ENCODE results near the gene PRIMA1. TPM values are rescaled to one million over a fixed set of nuclear protein-coding genes. Genes with fewer than 3 reads are reported as not detected.

Gene PRIMA1
- total RNA-seq, 2 donors from 2014 or later, result not detected

GRCh38 chr14:93765155-93765554, 23.1 kb downstream of the PRIMA1 start:
- DNase-seq (no peak), ATAC-seq (no peak)
- Mint-ChIP-seq H3K36me3 (ENCODE audit: low read depth) (peaks cover 3% of the 10 kb centered on the region), H3K27ac (no peak overlapping the region), H3K4me1 (peaks cover 7% of the 10 kb centered on the region), H3K27me3 (peaks cover 65% of the 10 kb centered on the region), H3K4me3 (no peak overlapping the region)
- H3K9me3 ChIP-seq (ENCODE audit: control insufficient read depth, low read length, poor library complexity, severe bottlenecking), result no peaks in the 10 kb centered on the region

- no peaks in the 10 kb centered on the region for H3K9me3 ChIP-seq (ENCODE audit: control insufficient read depth, low read length, poor library complexity, severe bottlenecking)
- H3K27ac Mint-ChIP-seq, result no peak overlapping the region
- peaks cover 64% of the 10 kb centered on the region for H3K27me3 Mint-ChIP-seq
- H3K4me1 Mint-ChIP-seq, result peaks cover 7% of the 10 kb centered on the region
- no peak for DNase-seq
- H3K36me3 Mint-ChIP-seq (ENCODE audit: low read depth), result peaks cover 3% of the 10 kb centered on the region
- no peak overlapping the region for H3K4me3 Mint-ChIP-seq
- ATAC-seq, result no peak
Observed at GRCh38 chr14:93764211-93764659, 24.1 kb downstream of the PRIMA1 start.

GRCh38 chr14:93759719-93760307, 28.5 kb downstream of the PRIMA1 start:
- Mint-ChIP-seq H3K27ac (no peak overlapping the region), H3K4me3 (no peak overlapping the region), H3K36me3 (ENCODE audit: low read depth) (peaks cover 6% of the 10 kb centered on the region), H3K4me1 (peaks cover 7% of the 10 kb centered on the region), H3K27me3 (peaks cover 49% of the 10 kb centered on the region)
- no peak for ATAC-seq
- no peaks in the 10 kb centered on the region for H3K9me3 ChIP-seq (ENCODE audit: control insufficient read depth, low read length, poor library complexity, severe bottlenecking)
- DNase-seq, result no peak

GRCh38 chr14:93757206-93757605, 31.1 kb downstream of the PRIMA1 start:
- Mint-ChIP-seq H3K27me3 (peaks cover 29% of the 10 kb centered on the region), H3K4me1 (peaks cover 4% of the 10 kb centered on the region), H3K27ac (no peak overlapping the region), H3K36me3 (ENCODE audit: low read depth) (peaks cover 6% of the 10 kb centered on the region), H3K4me3 (no peak overlapping the region)
- no peak for ATAC-seq
- no peak for DNase-seq
- no peaks in the 10 kb centered on the region for H3K9me3 ChIP-seq (ENCODE audit: control insufficient read depth, low read length, poor library complexity, severe bottlenecking)

GRCh38 chr14:93753647-93754046, 34.6 kb downstream of the PRIMA1 start:
- Mint-ChIP-seq H3K4me3 (no peak overlapping the region), H3K4me1 (no peaks in the 10 kb centered on the region), H3K36me3 (ENCODE audit: low read depth) (peaks cover 2% of the 10 kb centered on the region), H3K27ac (no peak overlapping the region), H3K27me3 (peaks cover 13% of the 10 kb centered on the region)
- ATAC-seq, result no peak
- no peaks in the 10 kb centered on the region for H3K9me3 ChIP-seq (ENCODE audit: control insufficient read depth, low read length, poor library complexity, severe bottlenecking)
- DNase-seq, result no peak

GRCh38 chr14:93752980-93753561, 35.2 kb downstream of the PRIMA1 start:
- H3K9me3 ChIP-seq (ENCODE audit: control insufficient read depth, low read length, poor library complexity, severe bottlenecking), result no peaks in the 10 kb centered on the region
- peaks cover 13% of the 10 kb centered on the region for H3K27me3 Mint-ChIP-seq
- no peak for ATAC-seq
- no peak for DNase-seq
- no peak overlapping the region for H3K27ac Mint-ChIP-seq
- H3K36me3 Mint-ChIP-seq (ENCODE audit: low read depth), result peaks cover 2% of the 10 kb centered on the region
- H3K4me1 Mint-ChIP-seq, result no peaks in the 10 kb centered on the region
- no peak overlapping the region for H3K4me3 Mint-ChIP-seq

GRCh38 chr14:93751946-93752655, 36.2 kb downstream of the PRIMA1 start:
- no peaks in the 10 kb centered on the region for H3K36me3 Mint-ChIP-seq (ENCODE audit: low read depth)
- no peaks in the 10 kb centered on the region for H3K9me3 ChIP-seq (ENCODE audit: control insufficient read depth, low read length, poor library complexity, severe bottlenecking)
- H3K4me1 Mint-ChIP-seq, result no peaks in the 10 kb centered on the region
- no peak for DNase-seq
- H3K27me3 Mint-ChIP-seq, result peaks cover 6% of the 10 kb centered on the region
- no peak overlapping the region for H3K4me3 Mint-ChIP-seq
- no peak for ATAC-seq
- H3K27ac Mint-ChIP-seq, result no peak overlapping the region

- peaks cover under 1% of the 10 kb centered on the region for H3K27me3 Mint-ChIP-seq
- no peak overlapping the region for H3K4me3 Mint-ChIP-seq
- no peaks in the 10 kb centered on the region for H3K4me1 Mint-ChIP-seq
- no peaks in the 10 kb centered on the region for H3K9me3 ChIP-seq (ENCODE audit: control insufficient read depth, low read length, poor library complexity, severe bottlenecking)
- no peak overlapping the region for H3K27ac Mint-ChIP-seq
- ATAC-seq, result no peak
- no peaks in the 10 kb centered on the region for H3K36me3 Mint-ChIP-seq (ENCODE audit: low read depth)
- no peak for DNase-seq
Observed at GRCh38 chr14:93749076-93749420, 39.2 kb downstream of the PRIMA1 start.

- H3K27ac Mint-ChIP-seq, result no peak overlapping the region
- no peaks in the 10 kb centered on the region for H3K36me3 Mint-ChIP-seq (ENCODE audit: low read depth)
- no peaks in the 10 kb centered on the region for H3K9me3 ChIP-seq (ENCODE audit: control insufficient read depth, low read length, poor library complexity, severe bottlenecking)
- no peak for ATAC-seq
- H3K4me3 Mint-ChIP-seq, result no peak overlapping the region
- no peak for DNase-seq
- no peaks in the 10 kb centered on the region for H3K4me1 Mint-ChIP-seq
- no peaks in the 10 kb centered on the region for H3K27me3 Mint-ChIP-seq
Observed at GRCh38 chr14:93748208-93749075, 39.8 kb downstream of the PRIMA1 start.

- H3K4me1 Mint-ChIP-seq, result no peaks in the 10 kb centered on the region
- ATAC-seq (no peak), DNase-seq (no peak)
- H3K27me3 Mint-ChIP-seq, result peaks cover 5% of the 10 kb centered on the region
- H3K9me3 ChIP-seq (ENCODE audit: control insufficient read depth, low read length, poor library complexity, severe bottlenecking), result no peaks in the 10 kb centered on the region
- no peaks in the 10 kb centered on the region for H3K36me3 Mint-ChIP-seq (ENCODE audit: low read depth)
- H3K27ac Mint-ChIP-seq, result no peak overlapping the region
- H3K4me3 Mint-ChIP-seq, result no peak overlapping the region
Observed at GRCh38 chr14:93747560-93747959, 40.7 kb downstream of the PRIMA1 start.

GRCh38 chr14:93747102-93747501, 41.2 kb downstream of the PRIMA1 start:
- Mint-ChIP-seq H3K36me3 (ENCODE audit: low read depth) (no peaks in the 10 kb centered on the region), H3K4me3 (no peak overlapping the region), H3K4me1 (no peaks in the 10 kb centered on the region), H3K27me3 (peaks cover 9% of the 10 kb centered on the region), H3K27ac (no peak overlapping the region)
- DNase-seq (no peak), ATAC-seq (no peak)
- H3K9me3 ChIP-seq (ENCODE audit: control insufficient read depth, low read length, poor library complexity, severe bottlenecking), result no peaks in the 10 kb centered on the region

- H3K27me3 Mint-ChIP-seq, result peaks cover 18% of the 10 kb centered on the region
- no peak for ATAC-seq
- H3K27ac Mint-ChIP-seq, result no peak overlapping the region
- no peaks in the 10 kb centered on the region for H3K4me1 Mint-ChIP-seq
- H3K4me3 Mint-ChIP-seq, result no peak overlapping the region
- H3K9me3 ChIP-seq (ENCODE audit: control insufficient read depth, low read length, poor library complexity, severe bottlenecking), result no peaks in the 10 kb centered on the region
- H3K36me3 Mint-ChIP-seq (ENCODE audit: low read depth), result no peaks in the 10 kb centered on the region
- no peak for DNase-seq
Observed at GRCh38 chr14:93745603-93746273, 42.5 kb downstream of the PRIMA1 start.

GRCh38 chr14:93744876-93745275, 43.4 kb downstream of the PRIMA1 start:
- no peak for DNase-seq
- no peak overlapping the region for H3K27ac Mint-ChIP-seq
- no peaks in the 10 kb centered on the region for H3K9me3 ChIP-seq (ENCODE audit: control insufficient read depth, low read length, poor library complexity, severe bottlenecking)
- H3K4me1 Mint-ChIP-seq, result no peaks in the 10 kb centered on the region
- H3K27me3 Mint-ChIP-seq, result peaks cover 18% of the 10 kb centered on the region
- ATAC-seq, result no peak
- no peak overlapping the region for H3K4me3 Mint-ChIP-seq
- H3K36me3 Mint-ChIP-seq (ENCODE audit: low read depth), result no peaks in the 10 kb centered on the region

Data from T-helper 17 cell (primary cell).